ENCODE results near the gene MOCS2.
"Not testable (repeated sequence)": the region's sequence is repeated elsewhere in the genome, so short reads cannot be mapped to it uniquely, and the experiment has no call there.

The MOCS2 gene

DNA sequence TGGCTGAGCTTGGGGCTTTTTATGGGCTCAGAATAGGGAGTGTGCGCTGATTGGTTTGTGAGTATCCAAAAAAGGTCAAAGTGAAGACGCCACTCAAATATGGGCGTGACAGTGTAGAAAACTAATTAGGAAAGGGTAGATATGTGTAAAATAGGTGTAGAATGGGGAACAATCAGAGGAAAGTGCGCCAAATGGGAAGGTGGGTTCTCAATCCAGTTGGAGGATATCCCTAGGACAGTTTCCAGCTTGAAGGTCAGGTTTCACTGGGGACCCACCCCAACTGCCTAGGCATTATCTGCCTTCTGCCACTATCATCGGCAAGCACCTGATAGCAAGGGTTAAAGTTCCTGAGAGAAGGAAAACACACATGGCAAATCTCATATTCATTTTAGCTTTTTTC lies 9.3 kb upstream of the MOCS2 start:
- no peak for DNase-seq (ENCODE audit: insufficient read length, low spot score)
- FAIRE-seq, result no peak
- TF ChIP-seq POLR2A (IDR thresholded peaks at IDR 0.05; ENCODE audit: low read depth, low read length), result no peak
- TF ChIP-seq TAF1 (IDR thresholded peaks at IDR 0.05; ENCODE audit: low read depth, low read length), result no peak
- TF ChIP-seq POLR2AphosphoS5 (IDR thresholded peaks at IDR 0.05; ENCODE audit: low read depth, low read length), result no peak
- no peak for TF ChIP-seq PAX5 (IDR thresholded peaks at IDR 0.05; ENCODE audit: insufficient read depth, low read length, severe bottlenecking)
- TF ChIP-seq SPI1 (IDR thresholded peaks at IDR 0.05; ENCODE audit: low read depth, low read length), result no peak
- no peak for TF ChIP-seq POU2F2 (IDR thresholded peaks at IDR 0.05; ENCODE audit: low read depth, low read length)

- FAIRE-seq, result no peak
- DNase-seq (ENCODE audit: insufficient read length, low spot score), result no peak
- TF ChIP-seq POLR2A (IDR thresholded peaks at IDR 0.05; ENCODE audit: low read depth, low read length) (no peak), TAF1 (IDR thresholded peaks at IDR 0.05; ENCODE audit: low read depth, low read length) (no peak), PAX5 (IDR thresholded peaks at IDR 0.05; ENCODE audit: insufficient read depth, low read length, severe bottlenecking) (no peak)
Observed at GRCh38 chr5:53116597-53116996, 7.0 kb upstream of the MOCS2 start.

GRCh38 chr5:53114988-53115387 lies 5.4 kb upstream of the MOCS2 start:
- DNase-seq (ENCODE audit: insufficient read length, low spot score) (no peak), FAIRE-seq (no peak)
- TF ChIP-seq PAX5 (IDR thresholded peaks at IDR 0.05; ENCODE audit: insufficient read depth, low read length, severe bottlenecking), result no peak
- no peak for TF ChIP-seq SPI1 (IDR thresholded peaks at IDR 0.05; ENCODE audit: low read depth, low read length)
- TF ChIP-seq POLR2AphosphoS5 (IDR thresholded peaks at IDR 0.05; ENCODE audit: low read depth, low read length), result no peak
- no peak for TF ChIP-seq POU2F2 (IDR thresholded peaks at IDR 0.05; ENCODE audit: low read depth, low read length)

GRCh38 chr5:53113947-53114346 lies 4.4 kb upstream of the MOCS2 start:
- no peak for DNase-seq (ENCODE audit: insufficient read length, low spot score)
- TF ChIP-seq POLR2AphosphoS5 (IDR thresholded peaks at IDR 0.05; ENCODE audit: low read depth, low read length) (no peak), POU2F2 (IDR thresholded peaks at IDR 0.05; ENCODE audit: low read depth, low read length) (no peak), SPI1 (IDR thresholded peaks at IDR 0.05; ENCODE audit: low read depth, low read length) (no peak), TAF1 (IDR thresholded peaks at IDR 0.05; ENCODE audit: low read depth, low read length) (no peak), PAX5 (IDR thresholded peaks at IDR 0.05; ENCODE audit: insufficient read depth, low read length, severe bottlenecking) (no peak), POLR2A (IDR thresholded peaks at IDR 0.05; ENCODE audit: low read depth, low read length) (no peak)
- FAIRE-seq, result no peak

GRCh38 chr5:53112909-53113308 lies 3.4 kb upstream of the MOCS2 start:
- DNase-seq (ENCODE audit: insufficient read length, low spot score) (no peak), FAIRE-seq (no peak)
- no peak for TF ChIP-seq POLR2A (IDR thresholded peaks at IDR 0.05; ENCODE audit: low read depth, low read length)

DNA sequence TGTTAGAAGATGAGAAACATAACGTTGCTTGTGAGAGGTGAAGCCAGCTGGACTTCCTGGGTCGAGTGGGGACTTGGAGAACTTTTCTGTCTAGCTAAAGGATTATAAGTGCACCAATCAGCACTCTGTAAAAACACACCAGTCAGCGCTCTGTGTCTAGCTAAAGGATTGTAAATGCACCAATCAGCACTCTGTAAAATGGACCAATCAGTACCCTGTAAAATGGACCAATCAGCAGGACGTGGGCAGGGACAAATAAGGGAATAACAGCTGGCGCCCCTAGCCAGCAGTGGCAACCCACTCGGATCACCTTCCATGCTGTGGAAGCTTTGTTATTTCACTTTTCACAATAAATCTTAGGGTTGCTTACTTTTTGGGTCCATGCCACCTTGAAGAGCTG lies 2.8 kb upstream of the MOCS2 start:
- not testable (repeated sequence) for FAIRE-seq; DNase-seq (ENCODE audit: insufficient read length, low spot score)

DNA sequence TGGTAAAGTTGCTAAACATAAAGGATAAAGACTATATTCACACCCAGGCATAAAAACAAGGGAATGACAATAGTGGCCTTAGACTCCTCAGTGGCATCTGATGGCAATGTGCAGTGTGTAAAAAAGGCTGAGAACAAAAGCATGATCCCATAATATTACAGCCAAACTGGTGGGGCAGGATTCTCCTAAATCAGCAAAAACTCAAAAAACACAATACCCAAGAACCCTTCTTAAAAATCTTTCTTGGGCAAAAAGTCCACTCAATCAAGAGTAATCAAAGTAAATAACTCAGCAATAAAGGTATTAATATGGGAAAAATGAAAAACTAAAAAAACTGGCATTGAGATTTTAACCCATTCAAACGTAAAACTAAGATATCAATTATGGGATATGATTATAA lies 1.6 kb upstream of the MOCS2 start:
- FAIRE-seq, result no peak
- no peak for DNase-seq (ENCODE audit: insufficient read length, low spot score)
- TF ChIP-seq POLR2AphosphoS5 (IDR thresholded peaks at IDR 0.05; ENCODE audit: low read depth, low read length) (no peak), PAX5 (IDR thresholded peaks at IDR 0.05; ENCODE audit: insufficient read depth, low read length, severe bottlenecking) (no peak), POU2F2 (IDR thresholded peaks at IDR 0.05; ENCODE audit: low read depth, low read length) (no peak), POLR2A (IDR thresholded peaks at IDR 0.05; ENCODE audit: low read depth, low read length) (no peak), SPI1 (IDR thresholded peaks at IDR 0.05; ENCODE audit: low read depth, low read length) (no peak)

- FAIRE-seq, result no peak
- no peak for TF ChIP-seq TAF1 (IDR thresholded peaks at IDR 0.05; ENCODE audit: low read depth, low read length)
- TF ChIP-seq PAX5 (IDR thresholded peaks at IDR 0.05; ENCODE audit: insufficient read depth, low read length, severe bottlenecking), result no peak
- TF ChIP-seq SPI1 (IDR thresholded peaks at IDR 0.05; ENCODE audit: low read depth, low read length), result no peak
- TF ChIP-seq POLR2AphosphoS5 (IDR thresholded peaks at IDR 0.05; ENCODE audit: low read depth, low read length), result no peak
- TF ChIP-seq POLR2A (IDR thresholded peaks at IDR 0.05; ENCODE audit: low read depth, low read length), result no peak
- DNase-seq (ENCODE audit: insufficient read length, low spot score), result no peak
Observed at GRCh38 chr5:53110156-53110555, 599 bp upstream of the MOCS2 start.

GRCh38 chr5:53109056-53109442 lies 508 bp downstream of the MOCS2 start:
- DNase-seq (ENCODE audit: insufficient read length, low spot score) (no peak), FAIRE-seq (peak; percentile 56)
- TF ChIP-seq POLR2AphosphoS5 (IDR thresholded peaks at IDR 0.05; ENCODE audit: low read depth, low read length) (no peak), POU2F2 (IDR thresholded peaks at IDR 0.05; ENCODE audit: low read depth, low read length) (no peak), SPI1 (IDR thresholded peaks at IDR 0.05; ENCODE audit: low read depth, low read length) (no peak), PAX5 (IDR thresholded peaks at IDR 0.05; ENCODE audit: insufficient read depth, low read length, severe bottlenecking) (no peak), TAF1 (IDR thresholded peaks at IDR 0.05; ENCODE audit: low read depth, low read length) (no peak), POLR2A (IDR thresholded peaks at IDR 0.05; ENCODE audit: low read depth, low read length) (no peak)

DNA sequence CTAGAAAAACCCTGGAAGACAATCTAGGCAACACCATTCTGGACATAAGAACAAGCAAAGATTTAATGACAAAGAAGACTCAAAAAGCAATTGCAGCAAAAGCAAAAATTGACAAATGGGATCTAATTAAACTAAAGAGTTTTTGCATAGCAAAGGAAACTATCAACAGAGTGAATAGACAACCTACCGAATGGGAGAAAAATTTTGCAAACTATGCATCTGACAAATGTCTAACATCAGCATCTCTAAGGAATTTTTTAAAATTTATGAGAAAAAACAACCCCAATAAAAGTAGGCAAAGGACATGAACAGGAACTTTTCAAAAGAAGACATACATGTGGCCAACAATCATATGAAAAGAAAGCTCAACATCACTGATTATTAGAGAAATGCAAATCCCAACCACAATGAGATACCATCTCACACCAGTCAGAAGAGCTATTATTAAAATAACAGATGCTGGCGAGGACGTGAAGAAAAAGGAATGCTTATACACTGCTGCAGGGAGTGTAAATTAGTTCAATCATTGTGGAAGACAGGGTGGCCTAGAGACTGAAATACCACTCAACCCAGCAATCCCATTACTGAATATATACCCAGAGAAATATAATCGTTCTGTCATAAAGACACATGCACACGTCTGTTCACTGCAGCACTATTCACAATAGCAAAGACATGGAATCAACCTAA lies 3.8 kb downstream of the MOCS2 start:
- FAIRE-seq (no peak), DNase-seq (ENCODE audit: insufficient read length, low spot score) (no peak)
- TF ChIP-seq POLR2AphosphoS5 (IDR thresholded peaks at IDR 0.05; ENCODE audit: low read depth, low read length), result no peak
- TF ChIP-seq SPI1 (IDR thresholded peaks at IDR 0.05; ENCODE audit: low read depth, low read length), result no peak
- TF ChIP-seq POU2F2 (IDR thresholded peaks at IDR 0.05; ENCODE audit: low read depth, low read length), result no peak
- TF ChIP-seq TAF1 (IDR thresholded peaks at IDR 0.05; ENCODE audit: low read depth, low read length), result no peak
- TF ChIP-seq POLR2A (IDR thresholded peaks at IDR 0.05; ENCODE audit: low read depth, low read length), result no peak
- no peak for TF ChIP-seq PAX5 (IDR thresholded peaks at IDR 0.05; ENCODE audit: insufficient read depth, low read length, severe bottlenecking)

- FAIRE-seq, result no peak
- DNase-seq (ENCODE audit: insufficient read length, low spot score), result no peak
- TF ChIP-seq POLR2A (IDR thresholded peaks at IDR 0.05; ENCODE audit: low read depth, low read length), result no peak
- no peak for TF ChIP-seq POLR2AphosphoS5 (IDR thresholded peaks at IDR 0.05; ENCODE audit: low read depth, low read length)
- no peak for TF ChIP-seq SPI1 (IDR thresholded peaks at IDR 0.05; ENCODE audit: low read depth, low read length)
- no peak for TF ChIP-seq PAX5 (IDR thresholded peaks at IDR 0.05; ENCODE audit: insufficient read depth, low read length, severe bottlenecking)
- no peak for TF ChIP-seq TAF1 (IDR thresholded peaks at IDR 0.05; ENCODE audit: low read depth, low read length)
- no peak for TF ChIP-seq POU2F2 (IDR thresholded peaks at IDR 0.05; ENCODE audit: low read depth, low read length)
Observed at GRCh38 chr5:53100606-53101005, 9.0 kb downstream of the MOCS2 start.
